Esophagus squamous epithelium (tissue), 4 donors: ENCODE measurements around the gene SLC16A1.

ENCODE experiments used
- CTCF ChIP-seq, 6 experiments: fragments of 450-650 bp in 4 of 6; fragments of 200-600 bp in 2 of 6; sonication (generic) in 2 of 6; IDR thresholded peaks; one replicate each; pipeline ENCODE4 v1.5.1; 2016 to 2019; ENCODE audit warnings: antibody characterized with exemption in 6 of 6, mild to moderate bottlenecking in 4 of 6, moderate library complexity in 4 of 6
- POLR2A ChIP-seq, 4 donors: fragments of 450-650 bp; IDR thresholded peaks; one replicate each; pipeline ENCODE4 v1.6.1; 2017; ENCODE audit warnings: antibody characterized with exemption in 4 of 4, mild to moderate bottlenecking in 4 of 4, moderate library complexity in 3 of 4

GRCh38 chr1:112882271-112882744 lies 73.7 kb downstream of the SLC16A1 start:
- no peak for TF ChIP-seq POLR2A (IDR thresholded peaks at IDR 0.05)
- TF ChIP-seq CTCF (IDR thresholded peaks at IDR 0.05), result no peak
